Endothelial cell of umbilical vein (primary cell): ENCODE measurements around the gene CD80. TPM values are rescaled to one million over a fixed set of nuclear protein-coding genes. Genes with fewer than 3 reads are reported as not detected.

Source experiments
- BruUV-seq: library from RNA; stranded (reverse); fragments of 400-500 nt; replicated peaks from 2 replicates; lab custom pipeline; 2021; lab: Mats Ljungman, UMichigan
- CTCF ChIA-PET: fragments of 300-600, 350-600 bp; sonication (Branson Sonifier 250); formaldehyde crosslinking; loops from one replicate; lab custom pipeline; 2021; ENCODE audit warnings: antibody characterized with exemption, inconsistent platforms; lab: Charles Lee
- POLR2A ChIA-PET: fragments of 300-600, 350-600 bp; sonication (Branson Sonifier 250); formaldehyde crosslinking; loops from one replicate; lab custom pipeline; 2021; ENCODE audit warnings: antibody characterized with exemption, inconsistent platforms; lab: Charles Lee
- DNase-seq: peaks from one replicate; pipeline ENCODE4 v3.0.0-alpha.2; 2011; ENCODE audit warnings: low read depth, low spot score
- FAIRE-seq: peaks from 2 replicates; lab custom pipeline; 2011; peaks lifted over from hg19 to GRCh38; lab: Jason Lieb, UNC
- H2AFZ ChIP-seq: 2 replicates; pipeline ENCODE4 v1.6.0; 2012; ENCODE audit warnings: low read depth, low read length, control low read depth, inconsistent platforms
- H3K27ac ChIP-seq: 2 replicates; pipeline ENCODE4 v1.5.1; 2011; ENCODE audit warnings: low read depth, mild to moderate bottlenecking, control low read depth, low read length, moderate library complexity; ENCODE audit not compliant: insufficient read depth
- H3K27me3 ChIP-seq, 2 experiments: 2 replicates each; pipeline versions ENCODE4 v1.6.0 to v1.6.1; 2011; ENCODE audit warnings: low read length in 2 of 2, mixed read lengths in 1 of 2; ENCODE audit not compliant: control insufficient read depth in 2 of 2, insufficient read depth in 2 of 2
- H3K36me3 ChIP-seq, 2 experiments: 2 replicates in 1 of 2; 3 replicates in 1 of 2; pipeline ENCODE4 v1.5.1; 2011; ENCODE audit warnings: low read length in 2 of 2, mild to moderate bottlenecking in 1 of 2, moderate library complexity in 1 of 2; ENCODE audit not compliant: control insufficient read depth in 2 of 2, insufficient read depth in 2 of 2; ENCODE audit errors: extremely low read depth in 1 of 2
- H3K4me1 ChIP-seq: 3 replicates; pipeline ENCODE4 v1.5.1; 2011; ENCODE audit warnings: mild to moderate bottlenecking, low read length; ENCODE audit not compliant: control insufficient read depth, insufficient read depth; ENCODE audit errors: extremely low read depth
- H3K4me2 ChIP-seq: 2 replicates; pipeline ENCODE4 v1.6.1; 2011; ENCODE audit warnings: low read length, control low read depth, mixed read lengths; ENCODE audit not compliant: insufficient read depth
- H3K4me3 ChIP-seq, 3 experiments: fragments of 200-600 bp in 1 of 3; sonication (generic), shearing (Covaris generic) in 1 of 3; replicated peaks in 1 of 3; 2 replicates each; pipeline ENCODE4 v1.5.1; 2011 to 2016; ENCODE audit warnings: control low read depth in 3 of 3, low read length in 3 of 3, mild to moderate bottlenecking in 2 of 3, inconsistent platforms in 1 of 3, low read depth in 1 of 3, moderate library complexity in 1 of 3; ENCODE audit not compliant: insufficient read depth in 1 of 3
- H3K79me2 ChIP-seq: 2 replicates; pipeline ENCODE4 v1.6.0; 2012; ENCODE audit warnings: low read length, inconsistent platforms; ENCODE audit not compliant: control insufficient read depth, insufficient read depth
- H3K9ac ChIP-seq: replicated peaks from 2 replicates; pipeline ENCODE3; 2011; ENCODE audit warnings: low read length, control low read depth; ENCODE audit not compliant: insufficient read depth; ENCODE audit errors: extremely low read depth
- H3K9me1 ChIP-seq: replicated peaks from 3 replicates; pipeline ENCODE4 v1.6.0; 2011; ENCODE audit warnings: mild to moderate bottlenecking, low read length; ENCODE audit not compliant: control insufficient read depth, insufficient read depth; ENCODE audit errors: extremely low read depth
- H3K9me3 ChIP-seq: replicated peaks from 2 replicates; pipeline ENCODE4 v1.5.1; 2012; ENCODE audit warnings: low read length, inconsistent platforms; ENCODE audit not compliant: control insufficient read depth, insufficient read depth
- H4K20me1 ChIP-seq: replicated peaks from 2 replicates; pipeline ENCODE3; 2011; ENCODE audit warnings: mild to moderate bottlenecking, low read length; ENCODE audit not compliant: control insufficient read depth, insufficient read depth; ENCODE audit errors: extremely low read depth
- CTCF ChIP-seq, 2 donors: IDR thresholded peaks; 1 replicate in 1 of 2; 2 replicates in 1 of 2; pipeline ENCODE4 v1.5.1; 2011; ENCODE audit warnings: low read length in 2 of 2, mild to moderate bottlenecking in 2 of 2, moderate library complexity in 2 of 2, control low read depth in 1 of 2, inconsistent platforms in 1 of 2, low read depth in 1 of 2; ENCODE audit not compliant: insufficient read depth in 1 of 2; ENCODE audit errors: extremely low read depth in 1 of 2
- EZH2 ChIP-seq: IDR thresholded peaks from 2 replicates; pipeline ENCODE4 v1.6.1; 2012; ENCODE audit warnings: borderline replicate concordance, low read depth, mild to moderate bottlenecking, moderate library complexity, low read length, inconsistent platforms; ENCODE audit not compliant: severe bottlenecking
- FOS ChIP-seq: IDR thresholded peaks from 2 replicates; pipeline ENCODE4 v1.6.1; 2011; ENCODE audit warnings: mild to moderate bottlenecking, low read length, moderate library complexity, borderline replicate concordance; ENCODE audit not compliant: insufficient read depth
- GATA2 ChIP-seq: IDR thresholded peaks from 2 replicates; pipeline ENCODE4 v1.7.0; 2011; ENCODE audit warnings: low read depth, mild to moderate bottlenecking, moderate library complexity, mixed read lengths, low read length; ENCODE audit not compliant: insufficient read length, insufficient read depth
- JUN ChIP-seq: IDR thresholded peaks from 2 replicates; pipeline ENCODE4 v1.6.1; 2011; ENCODE audit warnings: borderline replicate concordance, low read depth; ENCODE audit not compliant: insufficient read length, insufficient read depth
- MAX ChIP-seq: IDR thresholded peaks from 2 replicates; pipeline ENCODE4 v1.6.1; 2011; ENCODE audit not compliant: insufficient read depth, insufficient read length
- MYC ChIP-seq: IDR thresholded peaks from one replicate; pipeline ENCODE4 v1.6.1; 2011; ENCODE audit warnings: mild to moderate bottlenecking, low read depth, low read length
- POLR2AphosphoS5 ChIP-seq: IDR thresholded peaks from 2 replicates; pipeline ENCODE4 v1.6.1; 2012; ENCODE audit warnings: low read depth, mild to moderate bottlenecking, control low read depth, low read length, moderate library complexity; ENCODE audit not compliant: insufficient read depth
- dilution Hi-C: fragments of 300-500 bp; cut with MboI; formaldehyde crosslinking; loops from one replicate; pipeline ENCODE4 v1.15.0; 2019; ENCODE audit warnings: low sequenced_read_pairs; ENCODE audit not compliant: extremely low pct_ligation_motif_present
- intact Hi-C: fragments of 100-400 bp; cut with micrococcal nuclease; formaldehyde crosslinking; loops from one replicate; pipeline ENCODE4 v1.10.0; 2022
- polyA plus RNA-seq, 4 experiments: library from polyadenylated mRNA; depleted of rRNA in 3 of 4; stranded (reverse) in 3 of 4; unstranded in 1 of 4; fragments of >200 nt; gene quantifications; 2 replicates each; pipeline versions ENCODE4 v1.2.1 to v1.2.3, GENCODE V29; 2011 to 2012; ENCODE audit warnings: missing spikeins in 1 of 4
- total RNA-seq: library from RNA; stranded (reverse); gene quantifications from 2 replicates; pipeline ENCODE4 v1.2.3, GENCODE V29; 2021

The CD80 gene
- total and polyA plus RNA-seq, 2 donors (not counting 3 experiments of a cell fraction or from before 2014, with no cell fraction given) = not detected

- CTCF ChIA-PET = interaction anchor here (1.6 kb wide), 1 partner anchor 153 kb away, joined by 3 read pairs; no protein-coding TSS in a partner anchor
- intact Hi-C loops = no loop called here
Measured at GRCh38 chr3:119527714-119528113, 31.7 kb downstream of the CD80 start.

GRCh38 chr3:119524931-119525662 lies 34.3 kb downstream of the CD80 start:
- no TSS peak for BruUV-seq

More at GRCh38 chr3:119527714-119528113, 31.7 kb downstream of the CD80 start:
- no peak for DNase-seq
- no peak for FAIRE-seq
- H3K36me3 ChIP-seq = peaks cover 2 to 7% of the 10 kb centered on the region in 2 experiments
- no peaks in the 10 kb centered on the region for H3K9me1 ChIP-seq
- no peak overlapping the region for H3K4me3 ChIP-seq
- POLR2A ChIA-PET = no interaction called here
- no peaks in the 10 kb centered on the region for H3K9me3 ChIP-seq
- no peaks in the 10 kb centered on the region for H3K79me2 ChIP-seq
- H3K4me1 ChIP-seq = no peaks in the 10 kb centered on the region
- no peaks in the 10 kb centered on the region for H4K20me1 ChIP-seq
- no TSS peak for BruUV-seq
- no peak overlapping the region for H2AFZ ChIP-seq
- H3K27ac ChIP-seq = no peak overlapping the region
- no peak overlapping the region for H3K4me2 ChIP-seq
- no peaks in the 10 kb centered on the region for H3K27me3 ChIP-seq
- H3K9ac ChIP-seq = no peak overlapping the region
- dilution Hi-C loops = no loop called here
- TF ChIP-seq GATA2 = no peak
- TF ChIP-seq MAX = no peak
- no peak for TF ChIP-seq EZH2
- no peak for TF ChIP-seq FOS
- TF ChIP-seq JUN = no peak
- TF ChIP-seq POLR2AphosphoS5 = no peak
- TF ChIP-seq MYC = no peak

More at GRCh38 chr3:119524931-119525662, 34.3 kb downstream of the CD80 start:
- Histone ChIP-seq H3K9ac (no peak overlapping the region), H3K9me1 (no peaks in the 10 kb centered on the region), H3K4me3 (no peak overlapping the region), H3K9me3 (no peaks in the 10 kb centered on the region), H3K36me3 (peaks cover 2 to 7% of the 10 kb centered on the region in 2 experiments), H4K20me1 (no peaks in the 10 kb centered on the region), H3K27ac (no peak overlapping the region), H3K4me1 (no peaks in the 10 kb centered on the region), H3K27me3 (no peaks in the 10 kb centered on the region), H3K4me2 (no peak overlapping the region), H3K79me2 (no peaks in the 10 kb centered on the region), H2AFZ (no peak overlapping the region)
- intact Hi-C loops = loop anchor here (1.0 kb wide), 1 partner anchor 156 kb away; no protein-coding TSS in a partner anchor
- dilution Hi-C loops = no loop called here
- TF ChIP-seq CTCF (IDR thresholded peaks at IDR 0.05; ENCODE audit: extremely low read depth in 1 of 2, insufficient read depth in 1 of 2, low read depth in 1 of 2, low read length in 2 of 2) (peak in 1 of 2 donors; percentile 18), FOS (no peak)
- ChIA-PET POLR2A (no interaction called here), CTCF (interaction anchor here (0.6 to 2.7 kb wide), 12 partner anchors 12 to 284 kb away, joined by 3 to 29 read pairs (median 4); partner anchors contain the start of gene COX17)
- FAIRE-seq (peak; percentile 33), DNase-seq (peak; percentile 44)
